Endothelial cell of umbilical vein (primary cell): ENCODE results near the gene CNTN1. TPM values are rescaled to one million over a fixed set of nuclear protein-coding genes. Genes with fewer than 3 reads are reported as not detected.

Source experiments
- BruUV-seq: library from RNA; stranded (reverse); fragments of 400-500 nt; replicated peaks from 2 replicates; lab custom pipeline; 2021; lab: Mats Ljungman, UMichigan
- CTCF ChIA-PET: fragments of 300-600, 350-600 bp; sonication (Branson Sonifier 250); formaldehyde crosslinking; loops from one replicate; lab custom pipeline; 2021; ENCODE audit warnings: antibody characterized with exemption, inconsistent platforms; lab: Charles Lee
- POLR2A ChIA-PET: fragments of 300-600, 350-600 bp; sonication (Branson Sonifier 250); formaldehyde crosslinking; loops from one replicate; lab custom pipeline; 2021; ENCODE audit warnings: antibody characterized with exemption, inconsistent platforms; lab: Charles Lee
- DNase-seq: peaks from one replicate; pipeline ENCODE4 v3.0.0-alpha.2; 2011; ENCODE audit warnings: low read depth, low spot score
- FAIRE-seq: peaks from 2 replicates; lab custom pipeline; 2011; peaks lifted over from hg19 to GRCh38; lab: Jason Lieb, UNC
- H2AFZ ChIP-seq: 2 replicates; pipeline ENCODE4 v1.6.0; 2012; ENCODE audit warnings: low read depth, low read length, control low read depth, inconsistent platforms
- H3K27ac ChIP-seq: 2 replicates; pipeline ENCODE4 v1.5.1; 2011; ENCODE audit warnings: low read depth, mild to moderate bottlenecking, control low read depth, low read length, moderate library complexity; ENCODE audit not compliant: insufficient read depth
- H3K27me3 ChIP-seq, 2 experiments: 2 replicates each; pipeline versions ENCODE4 v1.6.0 to v1.6.1; 2011; ENCODE audit warnings: low read length in 2 of 2, mixed read lengths in 1 of 2; ENCODE audit not compliant: control insufficient read depth in 2 of 2, insufficient read depth in 2 of 2
- H3K36me3 ChIP-seq, 2 experiments: 2 replicates in 1 of 2; 3 replicates in 1 of 2; pipeline ENCODE4 v1.5.1; 2011; ENCODE audit warnings: low read length in 2 of 2, mild to moderate bottlenecking in 1 of 2, moderate library complexity in 1 of 2; ENCODE audit not compliant: control insufficient read depth in 2 of 2, insufficient read depth in 2 of 2; ENCODE audit errors: extremely low read depth in 1 of 2
- H3K4me1 ChIP-seq: 3 replicates; pipeline ENCODE4 v1.5.1; 2011; ENCODE audit warnings: mild to moderate bottlenecking, low read length; ENCODE audit not compliant: control insufficient read depth, insufficient read depth; ENCODE audit errors: extremely low read depth
- H3K4me2 ChIP-seq: 2 replicates; pipeline ENCODE4 v1.6.1; 2011; ENCODE audit warnings: low read length, control low read depth, mixed read lengths; ENCODE audit not compliant: insufficient read depth
- H3K4me3 ChIP-seq, 3 experiments: fragments of 200-600 bp in 1 of 3; sonication (generic), shearing (Covaris generic) in 1 of 3; replicated peaks in 1 of 3; 2 replicates each; pipeline ENCODE4 v1.5.1; 2011 to 2016; ENCODE audit warnings: control low read depth in 3 of 3, low read length in 3 of 3, mild to moderate bottlenecking in 2 of 3, inconsistent platforms in 1 of 3, low read depth in 1 of 3, moderate library complexity in 1 of 3; ENCODE audit not compliant: insufficient read depth in 1 of 3
- H3K79me2 ChIP-seq: 2 replicates; pipeline ENCODE4 v1.6.0; 2012; ENCODE audit warnings: low read length, inconsistent platforms; ENCODE audit not compliant: control insufficient read depth, insufficient read depth
- H3K9ac ChIP-seq: replicated peaks from 2 replicates; pipeline ENCODE3; 2011; ENCODE audit warnings: low read length, control low read depth; ENCODE audit not compliant: insufficient read depth; ENCODE audit errors: extremely low read depth
- H3K9me1 ChIP-seq: replicated peaks from 3 replicates; pipeline ENCODE4 v1.6.0; 2011; ENCODE audit warnings: mild to moderate bottlenecking, low read length; ENCODE audit not compliant: control insufficient read depth, insufficient read depth; ENCODE audit errors: extremely low read depth
- H3K9me3 ChIP-seq: replicated peaks from 2 replicates; pipeline ENCODE4 v1.5.1; 2012; ENCODE audit warnings: low read length, inconsistent platforms; ENCODE audit not compliant: control insufficient read depth, insufficient read depth
- H4K20me1 ChIP-seq: replicated peaks from 2 replicates; pipeline ENCODE3; 2011; ENCODE audit warnings: mild to moderate bottlenecking, low read length; ENCODE audit not compliant: control insufficient read depth, insufficient read depth; ENCODE audit errors: extremely low read depth
- CTCF ChIP-seq, 2 donors: IDR thresholded peaks; 1 replicate in 1 of 2; 2 replicates in 1 of 2; pipeline ENCODE4 v1.5.1; 2011; ENCODE audit warnings: low read length in 2 of 2, mild to moderate bottlenecking in 2 of 2, moderate library complexity in 2 of 2, control low read depth in 1 of 2, inconsistent platforms in 1 of 2, low read depth in 1 of 2; ENCODE audit not compliant: insufficient read depth in 1 of 2; ENCODE audit errors: extremely low read depth in 1 of 2
- EZH2 ChIP-seq: IDR thresholded peaks from 2 replicates; pipeline ENCODE4 v1.6.1; 2012; ENCODE audit warnings: borderline replicate concordance, low read depth, mild to moderate bottlenecking, moderate library complexity, low read length, inconsistent platforms; ENCODE audit not compliant: severe bottlenecking
- FOS ChIP-seq: IDR thresholded peaks from 2 replicates; pipeline ENCODE4 v1.6.1; 2011; ENCODE audit warnings: mild to moderate bottlenecking, low read length, moderate library complexity, borderline replicate concordance; ENCODE audit not compliant: insufficient read depth
- GATA2 ChIP-seq: IDR thresholded peaks from 2 replicates; pipeline ENCODE4 v1.7.0; 2011; ENCODE audit warnings: low read depth, mild to moderate bottlenecking, moderate library complexity, mixed read lengths, low read length; ENCODE audit not compliant: insufficient read length, insufficient read depth
- JUN ChIP-seq: IDR thresholded peaks from 2 replicates; pipeline ENCODE4 v1.6.1; 2011; ENCODE audit warnings: borderline replicate concordance, low read depth; ENCODE audit not compliant: insufficient read length, insufficient read depth
- MAX ChIP-seq: IDR thresholded peaks from 2 replicates; pipeline ENCODE4 v1.6.1; 2011; ENCODE audit not compliant: insufficient read depth, insufficient read length
- MYC ChIP-seq: IDR thresholded peaks from one replicate; pipeline ENCODE4 v1.6.1; 2011; ENCODE audit warnings: mild to moderate bottlenecking, low read depth, low read length
- POLR2A ChIP-seq: IDR thresholded peaks from 2 replicates; pipeline ENCODE4 v1.6.1; 2012; ENCODE audit warnings: low read depth, mild to moderate bottlenecking, control low read depth, low read length
- POLR2AphosphoS5 ChIP-seq: IDR thresholded peaks from 2 replicates; pipeline ENCODE4 v1.6.1; 2012; ENCODE audit warnings: low read depth, mild to moderate bottlenecking, control low read depth, low read length, moderate library complexity; ENCODE audit not compliant: insufficient read depth
- dilution Hi-C: fragments of 300-500 bp; cut with MboI; formaldehyde crosslinking; loops from one replicate; pipeline ENCODE4 v1.15.0; 2019; ENCODE audit warnings: low sequenced_read_pairs; ENCODE audit not compliant: extremely low pct_ligation_motif_present
- intact Hi-C: fragments of 100-400 bp; cut with micrococcal nuclease; formaldehyde crosslinking; loops from one replicate; pipeline ENCODE4 v1.10.0; 2022
- polyA plus RNA-seq, 4 experiments: library from polyadenylated mRNA; depleted of rRNA in 3 of 4; stranded (reverse) in 3 of 4; unstranded in 1 of 4; fragments of >200 nt; gene quantifications; 2 replicates each; pipeline versions ENCODE4 v1.2.1 to v1.2.3, GENCODE V29; 2011 to 2012; ENCODE audit warnings: missing spikeins in 1 of 4
- total RNA-seq: library from RNA; stranded (reverse); gene quantifications from 2 replicates; pipeline ENCODE4 v1.2.3, GENCODE V29; 2021

Gene CNTN1
- total and polyA plus RNA-seq, 2 donors (not counting 3 experiments of a cell fraction or from before 2014, with no cell fraction given): 0.07 TPM; not detected in 1

DNA sequence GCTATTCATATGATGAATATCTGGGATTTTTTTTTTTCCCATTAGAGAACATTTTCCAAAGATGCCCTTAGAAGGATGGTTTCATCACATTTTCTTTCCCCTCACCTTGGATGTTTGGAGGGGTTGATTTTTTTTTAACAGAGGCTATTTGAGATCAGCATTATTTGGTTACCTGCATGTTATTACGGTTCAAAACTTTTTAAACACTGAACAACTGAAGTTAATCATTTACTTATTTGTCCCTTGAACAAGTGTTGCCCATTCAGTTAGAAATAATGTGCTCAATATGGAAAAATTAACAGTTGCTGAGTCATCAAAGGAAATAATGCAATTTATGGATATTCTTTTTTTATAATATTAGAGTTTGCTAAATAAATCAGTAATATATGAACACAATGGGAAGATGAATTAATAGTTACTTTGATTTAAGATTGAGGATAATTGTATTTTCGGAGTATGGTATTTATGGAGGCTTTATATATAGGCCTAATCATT is 26.7 kb downstream of the CNTN1 start:
- intact Hi-C loops: no loop called here
- Histone ChIP-seq H3K4me3 (no peak overlapping the region), H3K36me3 (no peaks in the 10 kb centered on the region), H3K9ac (no peak overlapping the region), H3K4me1 (no peaks in the 10 kb centered on the region), H3K27me3 (no peaks in the 10 kb centered on the region), H3K79me2 (no peaks in the 10 kb centered on the region), H3K9me1 (no peaks in the 10 kb centered on the region), H3K9me3 (no peaks in the 10 kb centered on the region), H2AFZ (no peak overlapping the region), H3K27ac (no peak overlapping the region), H3K4me2 (no peak overlapping the region), H4K20me1 (no peaks in the 10 kb centered on the region)
- FAIRE-seq (no peak), DNase-seq (no peak)
- CTCF ChIA-PET: no interaction called here
- TF ChIP-seq JUN: no peak
- no peak for TF ChIP-seq MAX
- TF ChIP-seq POLR2AphosphoS5: no peak
- TF ChIP-seq EZH2: no peak
- TF ChIP-seq GATA2: no peak
- no peak for TF ChIP-seq MYC
- BruUV-seq: no TSS peak
- POLR2A ChIA-PET: no interaction called here
- dilution Hi-C loops: no loop called here

GRCh38 chr12:40723001-40723400 is 30.8 kb downstream of the CNTN1 start:
- DNase-seq: no peak
- Histone ChIP-seq H3K9me1 (no peaks in the 10 kb centered on the region), H4K20me1 (no peaks in the 10 kb centered on the region), H3K4me2 (no peak overlapping the region), H3K9me3 (no peaks in the 10 kb centered on the region), H2AFZ (no peak overlapping the region), H3K9ac (no peak overlapping the region), H3K27me3 (no peaks in the 10 kb centered on the region), H3K4me3 (no peak overlapping the region), H3K79me2 (no peaks in the 10 kb centered on the region), H3K27ac (no peak overlapping the region), H3K36me3 (no peaks in the 10 kb centered on the region), H3K4me1 (no peaks in the 10 kb centered on the region)
- ChIA-PET POLR2A (no interaction called here), CTCF (no interaction called here)
- no peak for FAIRE-seq
- dilution Hi-C loops: no loop called here
- no peak for TF ChIP-seq FOS
- TF ChIP-seq EZH2: no peak
- no peak for TF ChIP-seq MYC
- no peak for TF ChIP-seq GATA2
- TF ChIP-seq JUN: no peak
- no peak for TF ChIP-seq MAX
- TF ChIP-seq POLR2AphosphoS5: no peak
- no peak for TF ChIP-seq CTCF (IDR thresholded peaks at IDR 0.05; ENCODE audit: extremely low read depth in 1 of 2, insufficient read depth in 1 of 2, low read depth in 1 of 2, low read length in 2 of 2)
- TF ChIP-seq POLR2A: no peak
- intact Hi-C loops: no loop called here
- BruUV-seq: no TSS peak
